ENCODE results near the gene TMEM116.

TMEM116 gene

DNA sequence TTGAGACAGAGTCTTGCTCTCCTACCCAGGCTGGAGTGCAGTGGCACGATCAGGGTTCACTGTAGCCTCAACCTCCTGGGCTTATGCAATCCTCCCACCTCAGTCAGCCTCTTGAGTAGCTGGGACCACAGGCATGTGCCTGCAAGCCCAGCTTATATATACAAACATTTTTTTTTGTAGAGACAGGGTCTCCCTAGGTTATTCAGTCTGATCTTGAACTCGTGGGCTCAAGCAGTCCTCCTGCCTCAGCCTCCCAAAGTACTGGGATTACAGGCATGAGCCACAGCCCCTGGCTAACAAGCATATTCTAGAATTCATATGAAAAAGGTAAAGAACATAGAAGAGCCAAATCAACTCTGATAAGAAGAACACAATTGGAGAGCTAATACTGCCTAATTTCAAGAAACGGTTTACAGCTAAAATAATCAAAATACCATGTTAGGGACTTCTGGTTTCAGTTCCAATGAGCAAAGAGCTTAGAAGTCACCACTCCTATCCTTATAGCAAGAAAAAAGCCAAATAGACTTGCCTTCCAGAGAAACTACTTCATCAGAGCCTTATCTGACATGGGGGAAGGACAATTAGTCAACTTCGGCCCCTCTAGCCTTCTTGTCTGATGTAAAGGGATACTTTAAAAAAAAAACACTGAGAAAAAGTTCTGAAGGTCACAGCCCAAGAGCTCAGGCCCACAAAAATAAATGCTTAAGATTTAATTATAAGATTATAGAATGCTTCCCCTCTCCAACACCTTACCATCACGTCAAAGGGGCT, 37.6 kb downstream of the TMEM116 start:
- TF ChIP-seq CREB1 (IDR thresholded peaks at IDR 0.05; ENCODE audit: low read depth) = no peak
- no peak for TF ChIP-seq NFIC (IDR thresholded peaks at IDR 0.05)
- TF ChIP-seq, protein P1, sequence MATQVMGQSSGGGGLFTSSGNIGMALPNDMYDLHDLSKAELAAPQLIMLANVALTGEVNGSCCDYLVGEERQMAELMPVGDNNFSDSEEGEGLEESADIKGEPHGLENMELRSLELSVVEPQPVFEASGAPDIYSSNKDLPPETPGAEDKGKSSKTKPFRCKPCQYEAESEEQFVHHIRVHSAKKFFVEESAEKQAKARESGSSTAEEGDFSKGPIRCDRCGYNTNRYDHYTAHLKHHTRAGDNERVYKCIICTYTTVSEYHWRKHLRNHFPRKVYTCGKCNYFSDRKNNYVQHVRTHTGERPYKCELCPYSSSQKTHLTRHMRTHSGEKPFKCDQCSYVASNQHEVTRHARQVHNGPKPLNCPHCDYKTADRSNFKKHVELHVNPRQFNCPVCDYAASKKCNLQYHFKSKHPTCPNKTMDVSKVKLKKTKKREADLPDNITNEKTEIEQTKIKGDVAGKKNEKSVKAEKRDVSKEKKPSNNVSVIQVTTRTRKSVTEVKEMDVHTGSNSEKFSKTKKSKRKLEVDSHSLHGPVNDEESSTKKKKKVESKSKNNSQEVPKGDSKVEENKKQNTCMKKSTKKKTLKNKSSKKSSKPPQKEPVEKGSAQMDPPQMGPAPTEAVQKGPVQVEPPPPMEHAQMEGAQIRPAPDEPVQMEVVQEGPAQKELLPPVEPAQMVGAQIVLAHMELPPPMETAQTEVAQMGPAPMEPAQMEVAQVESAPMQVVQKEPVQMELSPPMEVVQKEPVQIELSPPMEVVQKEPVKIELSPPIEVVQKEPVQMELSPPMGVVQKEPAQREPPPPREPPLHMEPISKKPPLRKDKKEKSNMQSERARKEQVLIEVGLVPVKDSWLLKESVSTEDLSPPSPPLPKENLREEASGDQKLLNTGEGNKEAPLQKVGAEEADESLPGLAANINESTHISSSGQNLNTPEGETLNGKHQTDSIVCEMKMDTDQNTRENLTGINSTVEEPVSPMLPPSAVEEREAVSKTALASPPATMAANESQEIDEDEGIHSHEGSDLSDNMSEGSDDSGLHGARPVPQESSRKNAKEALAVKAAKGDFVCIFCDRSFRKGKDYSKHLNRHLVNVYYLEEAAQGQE (IDR thresholded peaks at IDR 0.05; ENCODE audit: low read depth) = no peak
- no peak for TF ChIP-seq FOXM1 (IDR thresholded peaks at IDR 0.05; ENCODE audit: borderline replicate concordance, low read depth)
- TF ChIP-seq CEBPB (IDR thresholded peaks at IDR 0.05) = no peak
- TF ChIP-seq, protein P2, sequence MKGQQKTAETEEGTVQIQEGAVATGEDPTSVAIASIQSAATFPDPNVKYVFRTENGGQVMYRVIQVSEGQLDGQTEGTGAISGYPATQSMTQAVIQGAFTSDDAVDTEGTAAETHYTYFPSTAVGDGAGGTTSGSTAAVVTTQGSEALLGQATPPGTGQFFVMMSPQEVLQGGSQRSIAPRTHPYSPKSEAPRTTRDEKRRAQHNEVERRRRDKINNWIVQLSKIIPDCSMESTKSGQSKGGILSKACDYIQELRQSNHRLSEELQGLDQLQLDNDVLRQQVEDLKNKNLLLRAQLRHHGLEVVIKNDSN (IDR thresholded peaks at IDR 0.05) = no peak
- TF ChIP-seq EGR1 (IDR thresholded peaks at IDR 0.05) = no peak
- no peak for TF ChIP-seq TAF1 (IDR thresholded peaks at IDR 0.05; ENCODE audit: low read depth)
- TF ChIP-seq RAD21 (IDR thresholded peaks at IDR 0.05; ENCODE audit: low read depth) = no peak
- no peak for TF ChIP-seq TCF12 (IDR thresholded peaks at IDR 0.05; ENCODE audit: low read depth)
- no peak for TF ChIP-seq ZBTB7A (IDR thresholded peaks at IDR 0.05; ENCODE audit: low read depth)

DNA sequence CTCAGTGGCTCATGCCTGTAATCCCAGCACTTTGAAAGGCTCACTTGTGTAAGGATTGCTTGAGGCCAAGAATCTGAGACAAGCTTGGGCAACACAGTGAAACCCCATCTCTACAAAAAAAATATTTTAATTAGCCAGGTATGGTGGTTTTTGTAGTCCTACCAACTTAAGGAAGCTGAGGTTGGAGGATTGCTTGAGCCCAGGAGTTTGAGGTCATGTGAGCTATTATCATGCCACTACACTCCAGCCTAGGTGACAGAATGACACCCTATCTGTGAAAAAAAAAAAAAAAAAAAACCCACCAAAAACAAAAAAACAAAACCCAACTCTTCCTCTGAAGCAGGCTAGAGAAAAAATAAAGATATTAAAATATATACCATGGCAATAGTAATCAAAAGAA, 41.2 kb downstream of the TMEM116 start:
- TF ChIP-seq EP300 (IDR thresholded peaks at IDR 0.05; ENCODE audit: borderline replicate concordance) (no peak), ZBTB7A (IDR thresholded peaks at IDR 0.05; ENCODE audit: low read depth) (no peak), EGR1 (IDR thresholded peaks at IDR 0.05) (no peak), TAF1 (IDR thresholded peaks at IDR 0.05; ENCODE audit: low read depth) (no peak), FOXM1 (IDR thresholded peaks at IDR 0.05; ENCODE audit: borderline replicate concordance, low read depth) (no peak), YY1 (IDR thresholded peaks at IDR 0.05; ENCODE audit: low read depth) (no peak), NFIC (IDR thresholded peaks at IDR 0.05) (no peak), CEBPB (IDR thresholded peaks at IDR 0.05) (no peak), TCF12 (IDR thresholded peaks at IDR 0.05; ENCODE audit: low read depth) (no peak), RAD21 (IDR thresholded peaks at IDR 0.05; ENCODE audit: low read depth) (no peak), CREB1 (IDR thresholded peaks at IDR 0.05; ENCODE audit: low read depth) (no peak), TEAD4 (IDR thresholded peaks at IDR 0.05) (no peak)
- TF ChIP-seq, protein P1 (IDR thresholded peaks at IDR 0.05; ENCODE audit: low read depth) = no peak
- TF ChIP-seq, protein P3, sequence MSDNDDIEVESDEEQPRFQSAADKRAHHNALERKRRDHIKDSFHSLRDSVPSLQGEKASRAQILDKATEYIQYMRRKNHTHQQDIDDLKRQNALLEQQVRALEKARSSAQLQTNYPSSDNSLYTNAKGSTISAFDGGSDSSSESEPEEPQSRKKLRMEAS (IDR thresholded peaks at IDR 0.05) = no peak
- TF ChIP-seq, protein P2 (IDR thresholded peaks at IDR 0.05) = no peak

DNA sequence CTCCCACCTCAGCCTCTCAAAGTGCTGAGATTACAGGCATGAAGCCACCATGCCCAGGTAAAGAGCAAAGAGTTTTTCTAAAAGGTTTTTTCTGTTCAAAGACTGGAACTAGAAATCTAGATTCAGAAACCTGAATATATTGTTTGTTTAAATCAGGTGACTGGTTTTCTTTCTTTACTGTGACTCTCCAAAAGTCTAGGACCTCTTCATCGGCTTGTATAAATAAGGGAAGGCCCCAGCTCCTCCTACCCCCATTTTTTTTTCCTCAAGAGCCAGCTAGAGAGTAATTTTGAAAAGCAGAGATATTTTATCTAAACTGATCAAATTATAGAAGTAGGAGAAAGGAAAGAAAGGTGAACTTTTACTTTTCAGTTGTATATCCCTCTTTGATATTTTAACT, 48.0 kb downstream of the TMEM116 start:
- TF ChIP-seq TAF1 (IDR thresholded peaks at IDR 0.05; ENCODE audit: low read depth) (no peak), EGR1 (IDR thresholded peaks at IDR 0.05) (no peak), EP300 (IDR thresholded peaks at IDR 0.05; ENCODE audit: borderline replicate concordance) (no peak)
- TF ChIP-seq, protein P3 (IDR thresholded peaks at IDR 0.05) = no peak

DNA sequence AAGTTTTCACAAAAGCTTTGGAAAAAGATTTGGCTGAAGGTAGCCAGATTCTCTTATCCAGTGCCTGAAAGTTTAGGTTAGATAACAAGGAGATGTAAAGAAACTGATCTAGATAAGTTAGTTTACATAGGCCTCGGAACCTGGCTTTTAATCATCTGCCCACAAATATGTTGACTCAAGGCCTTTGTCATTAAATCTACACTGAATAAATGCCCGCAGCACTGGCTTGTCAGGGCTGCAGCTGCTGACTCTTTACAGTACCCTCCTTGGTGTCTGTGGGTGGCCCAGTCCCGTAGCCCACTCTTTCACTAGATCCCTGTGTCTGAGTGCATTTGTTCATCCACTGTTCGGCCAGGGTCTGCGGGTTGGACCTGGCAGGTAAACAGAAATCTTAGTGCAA, 58.0 kb downstream of the TMEM116 start:
- TF ChIP-seq CEBPB (IDR thresholded peaks at IDR 0.05) (no peak), NFIC (IDR thresholded peaks at IDR 0.05) (no peak), EP300 (IDR thresholded peaks at IDR 0.05; ENCODE audit: borderline replicate concordance) (no peak), EGR1 (IDR thresholded peaks at IDR 0.05) (no peak), FOXM1 (IDR thresholded peaks at IDR 0.05; ENCODE audit: borderline replicate concordance, low read depth) (no peak), TAF1 (IDR thresholded peaks at IDR 0.05; ENCODE audit: low read depth) (no peak), TEAD4 (IDR thresholded peaks at IDR 0.05) (no peak), CREB1 (IDR thresholded peaks at IDR 0.05; ENCODE audit: low read depth) (no peak)
- TF ChIP-seq, protein P1 (IDR thresholded peaks at IDR 0.05; ENCODE audit: low read depth) = no peak
- TF ChIP-seq, protein P3 (IDR thresholded peaks at IDR 0.05) = no peak

All from Ishikawa (cell line).